ENCODE data around the gene NCKAP1. TPM values are rescaled to one million over a fixed set of nuclear protein-coding genes. Genes with fewer than 3 reads are reported as not detected.

NCKAP1 gene
- total RNA-seq, 1 donor from 2014 or later, result 143 TPM

Small RNAs within 50 kb of the gene (small RNA-seq; reads per million reads assigned to genes)
- gene RF00019, result not detected
- not detected for gene RF00599
- gene RNU6-1122P, result not detected

Other genes with a start within 250 kb of the NCKAP1 start
- 17.1 TPM for gene FRZB, start 171.8 kb downstream of the NCKAP1 start, total RNA-seq
- gene DUSP19, start 40.3 kb upstream of the NCKAP1 start, total RNA-seq, result 14.7 TPM
- 42.0 TPM for gene NUP35, start 86.0 kb upstream of the NCKAP1 start, total RNA-seq

Data from frontal cortex (tissue), 1 donor.